Stimulated activated CD4-positive, alpha-beta T cell treated with anti-CD3 and anti-CD28 coated beads, Interleukin-1b, Interleukin-23, amount 100 ng/mL, for 4 hours (primary cell): ENCODE results near the gene SECTM1.
"Not testable (repeated sequence)": the region's sequence is repeated elsewhere in the genome, so short reads cannot be mapped to it uniquely, and the experiment has no call there.

Experiments
- DNase-seq, 2 donors: peaks; one replicate each; pipeline ENCODE4 v3.0.0-alpha.2; 2020; ENCODE audit warnings: low read depth in 2 of 2

SECTM1 gene

DNA sequence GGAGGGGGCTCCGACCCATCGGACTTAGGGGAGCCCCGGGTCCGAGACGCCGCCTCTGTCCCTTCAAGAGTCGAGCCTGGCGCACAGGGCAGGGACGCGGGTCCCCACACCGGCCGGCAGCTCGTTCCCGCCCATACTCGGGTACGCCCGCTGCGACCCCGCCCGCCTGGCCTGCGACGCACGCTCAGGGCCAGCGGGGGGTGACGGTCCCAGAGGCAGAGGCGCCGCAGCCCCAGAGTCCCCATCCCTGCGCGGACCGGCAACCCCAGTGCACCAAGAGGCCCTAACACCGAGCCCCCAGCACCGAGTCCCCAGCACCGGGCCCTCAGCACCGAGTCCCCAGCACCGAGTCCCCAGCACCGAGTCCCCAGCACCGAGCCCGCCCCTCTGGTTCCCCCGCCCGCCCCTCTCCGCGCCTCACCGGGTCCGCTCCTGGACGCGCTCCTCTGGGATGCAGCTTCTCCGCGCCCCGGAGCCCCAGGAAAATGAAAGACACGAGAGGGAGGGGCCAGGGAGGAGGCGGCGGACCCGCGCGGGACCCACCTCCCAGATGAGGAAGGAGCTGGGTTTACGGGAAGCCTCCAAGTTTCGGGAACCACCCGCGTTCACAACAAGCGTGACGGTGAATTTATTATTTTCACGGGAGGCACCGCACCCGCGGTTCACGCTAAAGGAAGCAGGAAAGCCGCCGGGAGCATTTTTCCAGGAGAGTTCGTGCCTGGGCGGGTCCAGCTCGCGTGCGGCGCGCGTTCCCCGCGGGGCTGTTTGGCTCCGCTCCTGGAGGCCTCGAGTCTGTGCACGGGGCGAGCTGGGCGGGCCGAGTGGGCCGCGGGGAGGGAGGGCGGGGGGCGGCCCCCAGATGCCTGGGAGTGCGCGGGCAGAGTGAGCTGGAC lies at the start of gene SECTM1:
Gene SECTM1 (minus strand): TSS at position 488 of the 893 bp plus-strand sequence. CDS start 6,526 bp downstream, outside the sequence.
- no peak for DNase-seq

- DNase-seq: no peak
Observed at GRCh38 chr17:82382933-82383255, 49.3 kb upstream of the SECTM1 start.

DNA sequence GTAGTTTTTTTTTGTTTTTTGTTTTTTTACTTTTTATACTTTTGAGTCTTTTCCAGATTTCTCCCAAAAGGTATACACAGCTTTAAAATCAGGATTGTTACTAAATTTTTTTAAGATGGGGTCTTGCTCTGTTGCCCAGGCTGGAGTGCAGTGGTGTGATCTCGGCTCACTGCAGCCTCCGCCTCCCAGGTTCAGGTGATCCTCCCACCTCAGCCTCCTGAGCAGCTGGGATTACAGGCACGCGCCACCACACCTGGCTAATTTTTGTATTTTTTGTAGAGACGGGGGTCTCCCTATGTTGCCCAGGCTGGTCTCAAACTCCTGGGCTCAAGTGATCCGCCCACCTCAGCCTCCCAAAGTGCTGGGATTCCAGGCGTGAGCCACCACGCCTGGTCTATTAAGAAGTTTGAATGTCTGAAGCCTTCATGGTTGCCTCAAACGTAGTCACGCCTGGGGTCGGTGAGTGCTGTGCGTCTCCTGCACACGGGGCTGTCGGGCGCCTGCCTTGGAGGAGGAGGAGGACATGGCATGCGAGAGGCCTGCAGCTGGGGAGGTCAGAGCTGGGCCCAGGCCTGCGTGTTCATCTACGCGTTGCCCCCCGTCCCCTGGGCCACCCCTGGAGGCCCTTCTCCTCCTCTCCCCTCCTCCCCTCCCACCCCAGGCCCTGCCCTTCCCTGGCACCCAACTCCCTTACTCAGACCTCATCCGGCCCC lies 48.8 kb upstream of the SECTM1 start:
- not testable (repeated sequence) for DNase-seq

DNA sequence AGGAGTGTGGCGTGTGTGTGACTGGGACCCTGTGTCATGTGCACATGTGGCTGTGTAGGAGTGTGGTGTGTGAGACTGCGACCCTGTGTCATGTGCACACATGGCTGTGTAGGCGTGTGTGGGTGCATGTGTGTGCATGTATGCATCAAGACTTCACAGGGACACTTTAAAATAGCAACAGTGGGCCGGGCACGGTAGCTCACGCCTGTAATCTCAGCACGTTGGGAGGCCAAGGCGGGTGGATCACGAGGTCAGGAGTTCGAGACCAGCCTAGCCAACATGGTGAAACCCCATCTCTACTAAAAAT lies 48.1 kb upstream of the SECTM1 start:
- DNase-seq: not testable (repeated sequence)

- no peak for DNase-seq
Observed at GRCh38 chr17:82380860-82381702, 47.5 kb upstream of the SECTM1 start.

DNA sequence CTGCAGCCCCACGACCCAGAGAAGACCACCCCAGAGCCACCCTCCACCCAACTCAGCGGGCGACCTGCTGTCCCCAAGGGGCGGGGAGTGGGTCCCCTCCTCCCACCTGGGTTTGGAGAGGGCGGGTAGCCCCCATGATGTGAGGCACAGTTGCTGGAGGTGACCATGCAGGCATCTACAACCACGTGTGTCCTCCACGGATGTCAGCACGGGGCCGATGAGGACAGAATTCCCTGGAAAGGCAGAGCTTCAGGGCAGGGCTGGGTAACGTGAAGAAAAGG lies 45.1 kb upstream of the SECTM1 start:
- DNase-seq: no peak

DNA sequence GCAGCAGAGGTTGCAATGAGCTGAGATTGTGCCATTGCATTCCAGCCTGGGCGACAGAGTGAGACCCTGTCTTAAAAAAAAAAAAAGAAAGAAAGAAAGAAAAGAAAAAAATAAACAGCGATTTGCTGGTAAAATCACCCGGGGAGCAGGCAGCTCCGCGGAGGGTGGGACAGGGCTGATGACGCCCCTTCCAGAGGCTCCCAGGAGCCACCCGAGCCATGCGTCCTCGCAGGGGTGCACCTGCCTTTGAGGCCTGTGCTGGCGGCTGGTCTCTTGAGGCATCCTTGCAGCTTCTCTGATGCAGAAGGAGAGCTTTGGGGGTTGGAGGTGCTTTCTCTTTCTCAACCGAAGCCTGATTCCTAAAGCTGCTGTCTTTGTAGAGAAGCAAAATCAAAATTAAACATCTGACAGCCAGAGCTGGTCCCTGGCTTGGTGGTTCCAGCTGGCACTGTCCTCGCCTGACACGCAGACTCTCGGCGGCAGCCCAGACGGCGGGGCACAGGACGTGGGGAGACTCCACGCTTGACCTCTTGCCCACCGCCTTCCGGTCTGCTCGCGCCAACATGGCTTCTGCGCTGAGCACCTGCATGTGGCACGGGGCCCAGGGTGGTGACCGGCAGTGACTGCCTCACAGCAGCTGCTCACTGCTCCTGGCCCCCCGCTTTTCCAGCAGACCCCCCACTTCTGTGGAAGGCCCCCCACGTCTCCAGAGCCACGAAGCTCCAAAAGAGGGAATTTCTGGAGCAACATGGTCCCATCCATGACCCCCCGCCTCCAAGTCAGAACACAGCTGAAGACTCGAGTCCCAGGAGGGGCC lies 44.6 kb upstream of the SECTM1 start:
- no peak for DNase-seq

- not testable (repeated sequence) for DNase-seq
Observed at GRCh38 chr17:82377294-82377693, 43.7 kb upstream of the SECTM1 start.

DNA sequence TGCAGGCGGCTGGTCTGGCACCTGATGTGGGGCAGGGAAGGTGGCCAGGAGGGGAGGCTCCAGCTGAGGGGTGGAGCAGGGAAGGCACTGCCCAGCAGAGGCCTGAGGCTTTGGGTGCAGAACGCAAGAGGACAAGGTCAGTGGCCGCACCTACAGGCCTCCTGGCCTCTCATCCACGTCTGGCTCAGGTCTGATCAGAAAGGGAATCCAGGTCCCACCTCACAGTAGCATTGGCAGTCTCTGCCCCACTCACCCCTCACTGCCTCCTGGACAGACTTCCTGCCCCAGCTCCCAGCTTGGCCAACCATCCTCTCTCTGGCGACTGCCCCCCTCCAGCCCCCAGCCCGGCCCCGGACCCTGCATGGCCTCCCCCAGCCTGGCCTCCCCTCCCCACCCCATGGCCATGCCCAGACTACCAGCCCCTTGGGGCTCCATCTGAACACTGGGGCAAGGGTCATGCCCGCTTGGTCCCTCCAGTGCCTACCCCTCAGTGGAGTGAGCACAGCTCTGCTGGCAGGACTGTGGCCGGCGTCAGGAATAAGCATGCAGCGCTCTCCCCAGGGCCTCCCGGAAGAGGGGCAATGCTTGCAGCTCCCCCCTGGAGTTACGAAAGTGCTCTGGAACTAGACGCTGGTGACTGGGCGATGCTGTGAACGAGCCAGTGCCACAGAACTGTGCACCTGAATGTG lies 42.6 kb upstream of the SECTM1 start:
- no peak for DNase-seq

GRCh38 chr17:82375359-82376041 lies 41.9 kb upstream of the SECTM1 start:
- no peak for DNase-seq

GRCh38 chr17:82374626-82375331 lies 41.2 kb upstream of the SECTM1 start:
- no peak for DNase-seq

DNA sequence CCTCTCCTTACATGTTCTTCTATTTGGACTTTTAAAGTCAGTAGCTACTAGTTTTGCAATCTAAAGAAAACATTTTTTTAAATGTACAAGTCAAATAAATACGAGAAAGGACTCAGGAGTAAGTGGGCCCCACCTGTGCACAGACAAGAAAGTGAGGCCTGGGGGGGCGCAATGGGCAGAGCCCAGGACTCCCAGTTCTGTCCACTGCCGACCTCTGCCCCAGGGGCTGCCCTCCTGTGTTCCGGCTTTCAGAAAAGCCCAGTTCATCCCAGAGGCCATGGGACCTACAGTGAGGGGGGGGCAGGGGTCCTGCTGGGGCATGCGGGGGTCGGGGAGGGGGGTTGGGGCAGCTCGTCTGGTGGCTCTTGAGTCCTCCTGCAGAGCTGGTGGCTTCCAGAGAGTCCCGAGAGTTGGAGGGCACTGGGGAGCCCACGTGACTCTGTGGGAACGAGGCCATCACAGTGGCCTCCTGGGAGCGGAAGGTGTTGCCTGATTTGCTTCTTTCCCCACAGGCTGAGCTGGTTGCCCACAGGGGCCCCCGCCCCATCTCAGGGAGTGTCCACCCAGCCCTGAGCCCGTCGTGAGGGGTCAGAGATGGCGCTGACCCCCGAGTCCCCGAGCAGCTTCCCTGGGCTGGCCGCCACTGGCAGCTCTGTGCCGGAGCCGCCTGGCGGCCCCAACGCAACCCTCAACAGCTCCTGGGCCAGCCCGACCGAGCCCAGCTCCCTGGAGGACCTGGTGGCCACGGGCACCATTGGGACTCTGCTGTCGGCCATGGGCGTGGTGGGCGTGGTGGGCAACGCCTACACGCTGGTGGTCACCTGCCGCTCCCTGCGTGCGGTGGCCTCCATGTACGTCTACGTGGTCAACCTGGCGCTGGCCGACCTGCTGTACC lies 40.4 kb upstream of the SECTM1 start:
- DNase-seq: no peak

- DNase-seq: not testable (repeated sequence)
Observed at GRCh38 chr17:82373072-82373452, 39.5 kb upstream of the SECTM1 start.

DNA sequence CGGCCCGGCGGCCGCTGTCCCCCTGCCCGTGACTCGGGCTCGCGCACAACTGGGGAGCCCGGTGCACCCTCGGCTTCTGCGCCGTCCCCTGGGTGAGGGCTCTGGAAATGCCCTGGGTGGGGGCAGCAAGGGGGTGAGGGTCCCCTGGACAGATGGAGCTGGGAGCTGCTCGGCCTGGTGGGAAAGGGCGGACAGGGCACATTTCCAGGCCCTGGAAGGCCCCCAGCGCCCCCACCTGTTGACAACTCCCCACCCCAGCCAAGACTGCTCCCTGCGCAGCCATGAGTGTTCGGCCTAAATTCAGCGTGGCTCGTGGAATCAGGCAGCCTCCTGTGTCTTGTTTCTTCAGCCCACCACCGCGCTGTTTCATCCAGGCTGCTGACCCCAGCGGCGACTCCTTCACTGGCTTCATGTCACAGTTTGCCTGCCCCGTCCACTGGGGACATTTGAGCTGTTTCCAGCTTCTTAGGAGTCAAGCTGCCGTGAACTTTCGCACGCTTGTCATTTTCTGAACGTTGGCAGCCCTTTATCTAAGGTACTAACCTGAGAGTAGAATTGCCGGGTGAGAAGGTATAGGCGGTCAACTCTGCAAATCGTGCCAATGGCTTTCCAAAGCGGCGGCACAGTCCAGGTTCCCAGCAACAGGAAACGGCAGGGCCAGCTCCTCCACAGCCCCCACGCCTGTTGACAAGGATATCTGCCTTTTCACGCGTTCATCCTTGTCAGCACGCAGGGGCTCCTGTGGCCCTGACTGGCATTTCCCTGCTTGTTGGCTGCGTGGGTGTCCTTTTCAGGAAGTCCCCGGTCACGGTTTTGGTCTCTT lies 38.9 kb upstream of the SECTM1 start:
- no peak for DNase-seq

DNA sequence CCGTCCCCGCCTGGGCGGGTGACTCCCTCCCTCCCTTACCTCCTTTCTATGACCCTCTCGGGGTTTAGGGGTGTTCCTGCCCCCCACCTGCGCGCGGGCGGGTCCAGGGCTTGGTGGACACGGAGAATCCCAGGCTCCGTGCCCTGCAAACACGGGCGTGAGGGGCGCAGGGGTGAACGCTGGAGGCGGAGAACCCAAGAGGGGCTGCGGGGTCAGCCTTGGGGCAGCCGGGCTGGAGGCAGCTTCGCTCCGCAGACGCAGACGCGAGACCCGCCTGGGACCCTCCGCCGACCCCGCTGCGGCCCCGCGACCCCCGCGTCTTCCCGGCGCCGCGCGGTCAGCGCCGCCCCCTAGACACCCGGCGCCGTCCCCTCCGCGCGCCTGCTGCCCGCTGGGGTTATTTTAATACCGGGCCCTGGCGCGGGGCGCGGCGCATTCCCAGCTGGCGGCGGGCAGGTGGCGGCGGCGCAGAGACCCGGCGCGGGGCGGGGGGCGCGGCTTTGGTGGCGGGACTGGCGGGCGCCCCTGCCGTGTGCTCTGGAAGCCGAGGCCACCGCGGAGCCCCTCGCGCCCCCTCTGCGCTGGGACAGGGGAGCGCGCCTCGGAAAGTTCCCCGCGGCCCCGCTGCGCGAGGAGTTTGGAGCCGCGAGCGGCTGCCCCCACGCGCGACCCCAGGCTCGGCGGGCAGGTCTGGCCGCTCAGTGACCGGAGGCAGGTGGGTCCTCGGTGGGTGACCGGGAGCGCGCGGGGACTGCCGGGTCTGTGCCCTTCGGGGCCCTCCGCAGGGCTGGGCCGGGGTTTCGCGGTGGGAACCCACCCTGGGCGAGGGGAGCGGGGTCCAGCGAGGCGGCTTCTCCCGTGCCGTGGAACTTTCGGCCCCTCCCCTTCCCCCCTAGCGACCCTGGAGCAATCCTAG lies 38.0 kb upstream of the SECTM1 start, which contains the start of gene UTS2R:
Gene UTS2R (plus strand): TSS at position 433 of the 916 bp plus-strand sequence. CDS start 2,560 bp downstream, outside the sequence.
- no peak for DNase-seq

- peak; percentile 17 to 39 for DNase-seq
Observed at GRCh38 chr17:82370471-82371332, 37.1 kb upstream of the SECTM1 start.
